SW 1271 (cell line): ENCODE measurements around the gene GNG12.

Experiments
- DNase-seq, 2 experiments: peaks; one replicate each; lab custom pipeline; 2025; lab: John Stamatoyannopoulos, UW

Gene GNG12

DNA sequence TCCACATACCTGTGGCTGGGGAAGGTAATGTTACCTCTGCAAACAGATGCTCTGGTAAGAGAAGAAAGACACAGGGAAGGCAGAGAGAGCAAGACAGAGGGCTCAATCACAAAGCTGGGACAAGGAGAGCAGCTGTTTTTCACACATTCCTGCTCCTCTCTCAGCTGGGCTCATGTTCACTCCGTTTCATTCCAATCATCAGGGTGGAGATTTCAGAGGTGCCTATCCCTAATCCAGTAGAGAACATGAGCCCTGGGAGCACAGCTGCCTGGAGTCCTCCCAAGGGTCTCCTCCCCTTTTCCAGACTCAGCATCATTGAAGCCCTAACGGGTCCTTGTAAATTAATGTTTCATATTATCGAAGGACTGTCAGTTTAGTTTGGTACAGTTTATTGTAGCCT lies 128.9 kb downstream of the GNG12 start:
- no peak for DNase-seq

DNA sequence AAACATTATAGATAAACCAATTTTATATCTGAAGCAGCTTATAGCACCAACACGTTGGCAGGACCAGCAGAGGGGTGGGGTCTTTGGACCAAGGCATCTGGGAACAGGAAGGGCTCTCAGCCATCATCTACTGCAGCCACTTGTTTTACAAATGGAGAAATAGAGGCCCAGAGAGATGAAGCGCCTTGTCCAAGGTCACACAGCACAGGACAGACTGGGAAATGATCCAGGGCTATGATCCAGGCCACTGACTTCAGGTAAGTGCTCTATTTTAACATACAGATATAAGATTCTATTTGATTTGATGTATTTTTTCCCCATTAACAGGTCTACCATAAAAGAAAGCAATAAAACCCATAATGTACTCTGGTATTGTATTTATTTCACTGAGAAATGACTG lies 131.4 kb downstream of the GNG12 start:
- no peak for DNase-seq

DNA sequence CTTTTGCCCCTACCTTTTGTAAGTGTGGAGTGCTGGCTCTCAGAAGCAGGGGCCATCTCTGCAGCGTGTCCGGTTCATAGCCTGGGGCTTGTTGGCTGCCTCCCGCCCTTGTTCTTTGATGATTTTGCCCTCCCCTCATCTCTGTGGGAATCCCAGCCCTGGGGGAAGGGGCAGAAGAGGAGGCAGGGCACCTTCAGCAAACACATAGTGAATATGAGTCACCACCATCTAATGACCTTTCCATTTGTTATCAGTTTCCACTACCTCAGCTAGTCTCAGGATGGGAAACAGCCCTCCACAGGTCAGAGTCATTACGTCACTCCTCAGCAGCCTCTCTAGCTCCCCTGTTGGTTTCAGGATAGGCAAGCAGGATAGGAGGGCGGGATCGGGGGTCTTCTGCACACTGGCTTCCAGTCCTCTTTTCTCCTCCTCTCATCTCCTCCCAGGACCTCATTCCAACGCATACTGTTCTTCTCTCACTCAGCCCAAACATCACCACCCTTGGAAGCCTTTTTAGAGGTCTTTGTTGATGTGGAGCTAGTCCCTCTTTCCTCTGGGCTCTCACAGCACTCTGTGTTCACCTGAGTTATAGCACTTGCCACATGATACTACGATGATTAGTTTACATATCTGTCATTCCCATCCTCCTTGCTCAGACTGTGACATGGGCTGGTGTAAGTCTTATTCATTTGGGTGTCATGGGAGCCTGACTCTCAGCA lies 132.4 kb downstream of the GNG12 start:
- DNase-seq = no peak

DNA sequence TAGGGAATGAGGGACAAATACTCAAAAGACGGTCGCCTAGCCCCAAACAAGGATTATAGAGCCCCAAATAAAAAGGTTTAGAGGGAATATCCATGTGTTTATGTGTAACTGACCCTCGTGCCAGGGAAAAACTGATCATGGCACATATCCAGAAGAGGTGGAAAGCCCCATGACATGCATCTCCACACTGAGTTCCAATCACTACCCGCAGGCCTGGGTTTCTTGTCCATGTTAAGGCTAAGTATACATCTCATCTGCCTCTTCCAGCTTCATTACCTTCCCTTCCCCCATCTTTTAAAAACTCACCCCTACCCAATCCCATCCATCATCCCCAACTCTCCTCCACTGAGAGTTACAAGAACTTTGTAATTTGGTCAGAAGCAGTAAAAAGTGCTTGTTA lies 133.0 kb downstream of the GNG12 start:
- DNase-seq = no peak

DNA sequence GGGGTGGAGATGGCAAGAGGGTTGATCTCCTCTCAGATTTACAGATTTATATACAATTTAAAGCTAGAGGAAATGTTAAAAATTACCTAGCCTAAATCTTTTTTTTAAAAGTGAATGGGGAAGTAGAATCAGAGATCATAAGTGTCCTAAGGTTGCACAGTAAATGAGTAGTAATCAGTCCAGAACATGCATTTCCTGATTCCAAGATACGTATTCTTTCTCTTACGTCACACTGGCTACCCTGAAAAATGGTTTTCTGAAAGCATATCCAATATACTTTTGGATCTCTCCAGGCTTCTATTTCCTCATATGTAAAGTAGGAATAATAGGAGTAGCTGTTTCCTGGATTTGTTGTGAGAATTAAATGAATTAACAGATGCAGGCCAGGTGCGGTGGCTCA lies 136.6 kb downstream of the GNG12 start:
- no peak for DNase-seq

DNA sequence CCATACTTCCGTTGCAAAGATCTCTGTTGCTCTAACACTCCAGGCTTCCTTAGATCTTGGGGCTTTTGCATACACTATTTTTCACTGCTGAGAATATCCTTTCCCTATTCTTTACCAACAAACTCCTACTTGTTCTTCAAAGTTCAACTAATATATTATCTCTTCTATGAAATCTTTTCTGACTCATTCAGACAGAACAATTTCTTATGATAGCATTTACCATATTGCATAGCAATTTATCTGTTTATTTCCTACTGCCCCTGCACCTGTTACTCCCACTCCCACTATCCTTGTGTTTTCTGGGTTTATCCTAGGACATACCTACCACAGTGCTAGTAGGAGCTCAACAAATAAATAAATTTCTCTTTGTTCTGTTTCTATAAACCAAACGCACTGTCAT lies 137.3 kb downstream of the GNG12 start:
- no peak for DNase-seq

DNA sequence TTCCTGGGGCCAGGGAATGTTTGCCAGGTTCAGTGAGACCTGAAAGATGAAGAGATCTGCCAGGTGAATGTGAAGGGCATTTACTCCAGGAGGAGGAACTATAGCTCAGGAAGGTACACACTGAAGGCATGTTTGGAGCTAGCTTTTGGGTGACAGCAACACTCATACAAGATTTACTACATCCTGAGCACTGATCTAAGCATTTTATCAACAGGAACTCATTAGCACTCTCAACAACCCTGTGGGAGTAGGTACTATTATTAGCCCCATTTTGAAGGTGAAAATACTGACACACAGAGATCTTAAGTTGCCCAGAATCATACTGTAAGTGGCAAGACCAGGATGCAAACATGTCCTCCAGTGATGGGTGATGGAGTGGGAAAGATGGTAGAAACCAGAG lies 141.6 kb downstream of the GNG12 start:
- DNase-seq = no peak

DNA sequence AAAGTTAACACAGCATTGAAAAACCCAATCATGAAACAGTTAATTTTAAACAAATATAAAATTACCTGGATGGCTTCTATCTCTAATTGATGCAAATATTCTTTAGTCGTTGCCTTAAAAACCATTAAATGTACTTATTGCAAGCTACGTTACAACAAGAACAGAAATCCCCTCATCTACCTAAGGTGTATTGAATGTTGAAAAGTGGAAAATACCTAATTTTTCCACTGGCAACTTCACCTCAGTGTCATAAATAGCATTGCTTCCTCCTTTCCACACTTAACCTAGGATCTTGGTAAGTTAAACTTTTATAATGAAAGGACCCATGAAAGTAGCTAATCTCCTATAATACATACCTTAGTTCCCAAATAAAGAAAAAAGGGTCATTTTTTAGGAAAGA lies 142.9 kb downstream of the GNG12 start:
- no peak for DNase-seq

DNA sequence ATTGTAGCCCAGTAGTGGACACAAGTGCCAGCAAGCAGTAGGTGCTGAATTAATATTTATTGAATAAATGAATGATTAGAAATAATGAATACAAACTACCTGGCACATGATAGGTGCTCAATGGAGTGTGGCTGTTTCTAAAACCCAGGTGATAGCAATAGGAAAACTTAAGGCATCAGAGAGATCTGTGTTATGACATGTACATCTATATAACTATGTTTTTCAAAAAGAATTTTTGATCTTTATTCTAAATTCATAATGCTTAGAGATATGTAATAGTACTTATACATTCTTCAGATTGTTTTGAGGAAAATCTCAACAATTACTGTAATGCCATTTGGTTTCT lies 143.3 kb downstream of the GNG12 start:
- DNase-seq = no peak

DNA sequence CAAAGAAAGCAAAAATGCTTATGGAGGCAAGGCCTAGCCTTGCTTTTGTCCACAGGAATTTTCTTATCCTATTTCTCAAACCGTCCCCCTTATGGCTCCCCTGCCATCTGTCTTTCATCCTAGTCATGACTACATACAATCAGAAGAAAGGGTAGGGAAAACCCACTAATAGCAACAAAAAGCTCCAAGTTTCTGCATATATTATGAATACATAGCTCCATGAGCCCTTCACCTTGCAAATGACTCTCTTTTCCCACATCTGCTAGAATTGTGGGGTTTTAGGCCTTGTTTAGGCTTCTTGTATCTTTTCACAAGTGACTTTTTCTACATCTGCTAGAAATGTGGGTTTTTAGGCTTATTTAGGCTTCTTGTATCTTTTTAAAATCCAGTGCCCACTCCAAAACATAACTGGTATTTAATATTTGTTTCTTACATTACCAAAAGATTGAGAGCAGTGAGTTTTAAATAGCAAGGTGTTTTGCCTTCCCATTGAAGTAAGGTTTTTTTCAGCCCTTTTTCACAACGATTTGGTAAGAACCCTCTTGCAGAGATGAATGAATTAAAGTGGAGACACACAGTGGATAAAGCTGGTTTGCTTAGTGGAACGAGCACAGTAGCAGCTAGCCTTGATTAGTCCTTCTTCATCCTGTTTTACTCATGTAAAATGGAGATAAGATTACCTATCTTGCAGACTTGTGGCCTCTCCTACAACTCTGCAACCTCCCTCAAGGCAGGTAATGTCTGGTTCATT lies 143.8 kb downstream of the GNG12 start:
- DNase-seq = no peak

DNA sequence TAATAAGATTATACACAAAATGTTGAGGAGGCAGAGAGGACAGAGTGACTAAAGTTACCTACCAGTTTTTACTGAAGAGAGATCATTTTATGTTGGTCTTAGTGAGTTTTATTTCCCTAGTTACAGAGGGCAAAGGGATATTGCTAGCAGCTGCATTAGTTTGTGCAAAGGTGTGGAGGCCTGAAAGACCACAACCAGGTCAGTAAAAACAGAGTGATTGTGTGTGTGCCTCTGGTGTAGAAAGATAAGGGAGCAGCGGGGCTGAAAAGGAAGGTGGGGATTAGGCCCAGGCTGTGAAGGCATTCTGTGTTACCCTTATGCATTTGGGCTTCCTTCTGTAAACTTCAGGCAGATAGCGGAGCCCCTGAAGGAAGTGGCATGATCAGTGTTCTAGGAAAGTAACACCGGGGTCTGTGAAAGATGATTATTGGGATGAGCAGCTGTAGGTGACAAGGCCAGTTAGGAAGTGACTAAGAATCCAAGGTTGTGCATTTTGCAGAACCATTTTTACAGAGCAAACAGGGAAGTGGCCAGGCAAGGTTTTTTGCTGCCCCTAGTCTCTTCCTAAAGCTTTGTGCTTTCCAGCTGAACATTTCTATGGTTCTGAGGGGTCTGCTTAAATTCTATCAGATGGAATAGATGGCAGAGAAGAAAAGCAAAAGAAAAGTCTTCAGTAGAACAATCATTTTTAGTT lies 144.6 kb downstream of the GNG12 start:
- no peak for DNase-seq

DNA sequence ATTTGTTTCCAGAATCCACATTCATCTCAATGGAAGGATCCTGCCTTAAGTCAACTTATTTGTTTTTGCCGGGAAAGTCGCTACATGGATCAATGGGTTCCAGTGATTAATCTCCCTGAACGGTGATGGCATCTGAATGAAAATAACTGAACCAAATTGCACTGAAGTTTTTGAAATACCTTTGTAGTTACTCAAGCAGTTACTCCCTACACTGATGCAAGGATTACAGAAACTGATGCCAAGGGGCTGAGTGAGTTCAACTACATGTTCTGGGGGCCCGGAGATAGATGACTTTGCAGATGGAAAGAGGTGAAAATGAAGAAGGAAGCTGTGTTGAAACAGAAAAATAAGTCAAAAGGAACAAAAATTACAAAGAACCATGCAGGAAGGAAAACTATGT lies 145.6 kb downstream of the GNG12 start:
- DNase-seq = peak in 1 of 2 experiments; percentile 31

DNA sequence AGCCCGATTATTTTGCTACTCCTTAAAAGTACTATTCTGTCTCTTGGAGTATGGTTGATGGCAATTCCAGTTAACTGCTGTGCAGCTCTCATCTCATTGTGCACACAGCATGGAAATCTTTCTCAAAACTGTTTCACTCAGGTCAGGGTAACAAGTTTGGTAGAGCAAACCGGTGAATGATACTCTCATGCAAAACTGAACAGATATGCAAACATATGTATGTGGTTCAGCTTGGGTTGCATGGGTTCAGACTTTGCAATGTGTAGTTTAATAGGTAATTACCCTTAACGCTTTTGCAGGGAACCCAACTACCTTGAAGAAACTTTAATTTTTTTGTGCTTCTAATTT lies 146.1 kb downstream of the GNG12 start:
- DNase-seq = no peak

DNA sequence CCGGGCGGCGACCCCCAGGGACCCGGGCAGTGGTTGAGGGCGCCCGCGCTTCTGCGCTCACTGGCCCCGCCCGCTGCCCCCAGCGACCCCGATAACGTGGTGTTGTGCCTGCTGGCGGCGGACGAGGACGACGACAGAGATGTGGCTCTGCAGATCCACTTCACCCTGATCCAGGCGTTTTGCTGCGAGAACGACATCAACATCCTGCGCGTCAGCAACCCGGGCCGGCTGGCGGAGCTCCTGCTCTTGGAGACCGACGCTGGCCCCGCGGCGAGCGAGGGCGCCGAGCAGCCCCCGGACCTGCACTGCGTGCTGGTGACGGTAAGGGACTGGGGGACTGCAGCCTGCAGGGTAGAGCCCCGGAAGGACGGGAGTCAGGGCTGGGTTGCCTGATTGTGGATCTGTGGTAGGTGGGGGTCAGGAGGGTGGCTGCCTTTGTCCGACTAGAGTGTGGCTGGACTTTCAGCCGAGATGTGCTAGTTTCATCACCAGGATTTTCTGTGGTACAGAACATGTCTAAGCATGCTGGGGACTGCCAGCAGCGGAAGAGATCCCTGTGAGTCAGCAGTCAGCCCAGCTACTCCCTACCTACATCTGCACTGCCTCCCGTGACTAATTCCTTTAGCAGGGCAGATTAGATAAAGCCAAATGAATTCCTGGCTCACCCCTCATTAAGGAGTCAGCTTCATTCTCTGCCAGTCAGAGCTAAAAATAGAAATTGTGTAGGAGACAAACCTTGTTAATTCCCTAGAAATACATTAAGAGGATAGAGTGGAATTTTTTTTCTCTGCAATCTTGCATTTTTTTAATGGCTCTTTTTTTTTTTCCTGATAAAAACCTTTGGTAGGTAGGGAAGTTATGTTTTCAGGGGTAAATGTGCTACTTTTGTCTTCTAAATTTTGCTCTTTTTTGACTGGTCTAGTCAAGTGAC lies 146.7 kb downstream of the GNG12 start:
- peak; percentile 67 to 92 for DNase-seq

DNA sequence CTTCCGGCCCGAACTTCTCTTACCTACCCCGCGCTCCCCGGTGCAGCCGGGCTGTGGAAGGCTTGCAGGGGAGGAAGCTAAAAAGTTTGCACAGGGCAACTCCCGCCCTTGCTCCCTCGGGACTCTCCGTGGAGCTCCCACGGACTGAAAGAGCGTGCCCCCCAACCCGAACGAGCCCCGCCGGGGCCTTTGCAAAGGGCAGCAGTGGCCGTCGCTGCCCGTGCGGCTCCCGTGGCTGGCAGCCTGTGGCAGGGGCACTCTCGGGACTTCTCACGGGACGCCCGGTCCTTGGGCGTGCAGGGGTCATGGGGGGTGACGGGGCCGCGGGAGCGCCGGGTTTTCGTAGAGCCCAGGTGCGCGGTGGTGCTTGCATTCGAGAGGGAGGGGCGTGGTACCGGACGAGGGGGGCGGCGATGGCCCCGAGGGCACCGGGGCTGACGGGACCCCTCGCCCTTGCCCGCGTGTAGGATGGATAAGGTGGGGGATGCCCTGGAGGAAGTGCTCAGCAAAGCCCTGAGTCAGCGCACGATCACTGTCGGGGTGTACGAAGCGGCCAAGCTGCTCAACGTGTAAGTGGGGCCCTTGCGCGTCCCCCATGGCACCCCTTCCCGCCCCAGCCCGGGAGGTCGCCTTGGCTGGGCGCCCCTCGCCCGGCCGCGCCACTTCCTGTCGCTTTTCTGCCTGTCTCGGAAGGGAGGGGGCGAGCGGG lies 147.6 kb downstream of the GNG12 start:
- no peak for DNase-seq

DNA sequence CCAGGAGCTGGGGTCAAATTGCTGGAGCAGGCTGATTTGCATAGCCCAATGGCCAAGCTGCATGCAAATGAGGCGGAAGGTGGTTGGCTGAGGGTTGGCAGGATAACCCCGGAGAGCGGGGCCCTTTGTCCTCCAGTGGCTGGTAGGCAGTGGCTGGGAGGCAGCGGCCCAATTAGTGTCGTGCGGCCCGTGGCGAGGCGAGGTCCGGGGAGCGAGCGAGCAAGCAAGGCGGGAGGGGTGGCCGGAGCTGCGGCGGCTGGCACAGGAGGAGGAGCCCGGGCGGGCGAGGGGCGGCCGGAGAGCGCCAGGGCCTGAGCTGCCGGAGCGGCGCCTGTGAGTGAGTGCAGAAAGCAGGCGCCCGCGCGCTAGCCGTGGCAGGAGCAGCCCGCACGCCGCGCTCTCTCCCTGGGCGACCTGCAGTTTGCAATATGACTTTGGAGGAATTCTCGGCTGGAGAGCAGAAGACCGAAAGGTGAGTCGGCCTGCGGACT lies 148.2 kb downstream of the GNG12 start, which contains the start of gene GADD45A:
GADD45A (plus strand) TSS at position 135 of the 491 bp plus-strand sequence; CDS start at position 429, 294 bp downstream.
- peak; percentile 84 to 92 for DNase-seq

DNA sequence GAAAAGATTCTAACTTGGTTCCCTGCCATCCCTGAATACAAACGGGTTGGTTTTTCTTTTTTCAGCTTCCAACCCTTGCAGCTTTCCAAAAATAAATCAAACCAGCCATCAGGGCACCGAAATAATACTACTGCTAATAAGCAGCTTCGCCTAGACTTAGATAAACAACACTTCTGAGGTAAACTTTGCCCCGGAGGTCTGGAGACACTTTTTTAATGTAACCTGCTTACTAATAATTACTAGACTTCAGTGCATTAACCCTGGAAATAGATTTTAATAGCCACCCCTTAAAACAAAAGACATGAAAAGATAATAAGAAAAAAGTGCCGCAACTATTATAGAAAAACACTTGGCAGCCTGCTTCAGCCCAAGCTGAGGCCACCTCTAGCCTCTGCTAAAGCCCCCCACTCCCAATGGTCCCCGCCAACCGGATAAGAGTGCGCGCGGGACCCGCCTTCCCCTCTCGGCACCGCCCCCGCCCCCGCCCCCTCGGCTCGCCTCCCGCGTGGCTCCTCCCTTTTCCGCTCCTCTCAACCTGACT lies 148.7 kb downstream of the GNG12 start:
- no peak for DNase-seq

DNA sequence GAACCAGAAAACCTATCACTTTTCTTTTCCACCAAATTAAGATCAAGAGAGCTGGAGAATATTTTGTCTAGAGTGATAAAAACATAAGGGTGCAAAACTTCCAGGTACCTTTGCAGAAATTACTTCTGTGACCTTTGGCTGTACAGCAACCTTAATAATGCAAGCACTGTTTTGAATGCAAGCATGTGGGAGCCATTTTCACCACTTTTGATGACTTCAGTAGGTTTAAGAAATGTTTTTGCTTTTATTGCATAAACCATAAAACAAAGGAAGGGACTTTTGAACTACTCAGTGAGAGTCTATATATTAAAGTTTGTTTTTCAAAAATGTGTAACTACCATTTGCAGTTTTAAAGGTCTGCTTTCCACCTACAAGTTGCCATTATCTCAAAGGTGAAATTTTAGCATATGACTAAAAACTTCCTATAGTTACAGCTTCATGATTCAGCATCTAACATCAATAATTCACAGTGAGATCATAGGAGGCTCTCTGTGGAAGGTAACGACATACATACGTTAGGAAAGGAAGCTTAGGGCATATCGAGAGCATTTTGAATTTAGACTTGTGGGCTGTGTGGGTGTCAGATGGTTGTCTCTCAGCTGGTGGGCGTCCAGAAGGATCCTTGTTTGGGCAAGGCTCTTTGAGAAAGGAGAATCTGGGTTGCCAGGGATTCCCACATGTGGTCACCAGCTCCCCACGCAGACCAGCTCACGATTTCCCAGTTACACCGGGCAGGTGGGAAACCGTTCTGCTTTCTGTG lies 149.3 kb downstream of the GNG12 start:
- peak; percentile 11 to 12 for DNase-seq

DNA sequence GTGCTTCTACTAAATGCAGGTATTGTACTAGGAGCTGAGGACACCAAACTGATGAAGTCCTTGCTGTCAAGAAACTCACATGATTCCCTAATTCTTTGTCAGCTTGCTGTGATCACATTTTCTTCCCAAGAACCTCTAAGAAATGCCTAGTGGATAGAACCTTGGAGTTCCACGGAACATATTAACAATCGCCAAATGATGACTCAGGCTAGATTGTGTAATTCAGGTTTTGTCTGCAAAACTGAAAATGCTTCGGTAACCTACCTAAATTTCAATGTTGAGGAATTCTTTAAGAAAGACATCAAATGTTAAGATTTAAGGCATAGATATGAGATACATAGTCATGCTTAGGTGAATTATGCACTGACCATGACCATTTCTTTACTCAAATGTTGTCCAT lies 150.0 kb downstream of the GNG12 start:
- DNase-seq = peak in 1 of 2 experiments; percentile 28

DNA sequence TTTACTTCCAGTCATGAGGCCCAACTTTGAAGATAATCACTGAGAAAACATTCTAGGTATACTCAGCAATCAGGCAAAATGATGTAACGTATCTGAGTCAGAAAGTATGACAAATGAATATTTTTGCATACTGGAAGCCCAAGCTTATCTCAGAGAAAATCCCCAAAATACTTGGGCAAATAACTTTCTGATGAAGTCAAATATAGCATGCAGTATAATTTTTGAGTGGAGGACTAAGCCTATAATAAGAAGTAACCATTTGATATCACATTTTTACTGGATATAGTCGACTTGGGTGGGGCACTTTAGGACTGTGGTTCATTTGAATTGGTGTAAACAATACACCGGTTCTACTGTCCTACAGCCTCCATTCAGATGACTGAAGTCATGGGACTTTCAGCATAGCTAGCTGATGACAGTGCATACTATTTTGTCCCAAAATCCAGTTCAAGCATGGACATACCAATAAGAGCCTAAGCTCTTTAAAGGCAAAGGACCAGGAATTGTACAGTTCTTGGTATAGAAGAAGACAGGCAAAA lies 150.5 kb downstream of the GNG12 start:
- DNase-seq = peak; percentile 47 to 72
